Neural cell (in vitro differentiated cells): ENCODE data around the gene GCFC2. TPM values are rescaled to one million over a fixed set of nuclear protein-coding genes. Genes with fewer than 3 reads are reported as not detected.

Experiments used
- H2AFZ ChIP-seq: fragments of 200-600, 300-800 bp; sonication (generic), shearing (Covaris generic); 2 replicates; pipeline ENCODE4 v1.6.0; 2014; ENCODE audit warnings: low read depth, mild to moderate bottlenecking, antibody characterized with exemption, low read length, moderate library complexity
- H3F3A ChIP-seq: fragments of 200-600 bp; shearing (Covaris generic); 2 replicates; pipeline ENCODE4 v1.6.1; 2016; ENCODE audit warnings: mild to moderate bottlenecking, moderate library complexity, mixed read lengths, antibody characterized with exemption, low read length; ENCODE audit not compliant: insufficient read depth, poor library complexity, severe bottlenecking
- H3K27ac ChIP-seq: fragments of 200-600, 300-800 bp; sonication (generic), shearing (Covaris generic); 2 replicates; pipeline ENCODE4 v1.5.1; 2014; ENCODE audit warnings: mild to moderate bottlenecking, low read length, moderate library complexity
- H3K27me3 ChIP-seq: fragments of 300-800, 200-600 bp; sonication (generic), shearing (Covaris generic); 2 replicates; pipeline ENCODE4 v1.6.0; 2014; ENCODE audit warnings: mild to moderate bottlenecking, low read depth, low read length, moderate library complexity; ENCODE audit not compliant: insufficient read depth
- H3K36me3 ChIP-seq: fragments of 300-800, 200-600 bp; sonication (generic), shearing (Covaris generic); 2 replicates; pipeline ENCODE4 v1.5.1; 2014; ENCODE audit warnings: mild to moderate bottlenecking, antibody characterized with exemption, low read length, moderate library complexity; ENCODE audit not compliant: insufficient read depth
- H3K4me2 ChIP-seq: fragments of 300-800, 200-600 bp; sonication (generic), shearing (Covaris generic); 2 replicates; pipeline ENCODE4 v1.6.0; 2014; ENCODE audit warnings: mild to moderate bottlenecking, low read length
- H3K4me3 ChIP-seq: fragments of 300-800, 200-600 bp; sonication (generic), shearing (Covaris generic); 2 replicates; pipeline ENCODE4 v1.5.1; 2014; ENCODE audit warnings: mild to moderate bottlenecking, low read length, moderate library complexity
- H3K79me2 ChIP-seq: fragments of 200-600 bp; shearing (Covaris generic); replicated peaks from 2 replicates; pipeline ENCODE4 v1.6.0; 2014; ENCODE audit warnings: mild to moderate bottlenecking, low read length, moderate library complexity; ENCODE audit not compliant: insufficient read depth
- H3K9ac ChIP-seq: fragments of 300-800, 200-600 bp; sonication (generic), shearing (Covaris generic); 2 replicates; pipeline ENCODE4 v1.6.1; 2016; ENCODE audit warnings: mild to moderate bottlenecking, low read length, mixed read lengths
- H3K9me2 ChIP-seq: fragments of 200-600 bp; shearing (Covaris generic); 2 replicates; pipeline ENCODE4 v1.6.1; 2016; ENCODE audit warnings: mild to moderate bottlenecking, low read length, mixed read lengths; ENCODE audit not compliant: insufficient read depth
- H3K9me3 ChIP-seq: fragments of 200-600, 300-800 bp; sonication (generic), shearing (Covaris generic); 2 replicates; pipeline ENCODE4 v1.6.1; 2016; ENCODE audit warnings: mild to moderate bottlenecking, mixed run types, low read length, moderate library complexity, mixed read lengths
- H4K20me1 ChIP-seq: fragments of 200-600 bp; shearing (Covaris generic); 2 replicates; pipeline ENCODE4 v1.6.1; 2016; ENCODE audit warnings: mild to moderate bottlenecking, mixed run types; ENCODE audit not compliant: insufficient read depth
- EP300 ChIP-seq: fragments of 450-650 bp; conservative IDR thresholded peaks from 2 replicates; pipeline ENCODE4 v1.6.1; 2014; ENCODE audit warnings: antibody characterized with exemption, mild to moderate bottlenecking, moderate library complexity; ENCODE audit not compliant: poor library complexity, severe bottlenecking
- EZH2 ChIP-seq: fragments of 200-600, 300-800 bp; shearing (Covaris generic), sonication (generic); IDR thresholded peaks from 2 replicates; pipeline ENCODE4 v1.6.1; 2014; ENCODE audit warnings: antibody characterized with exemption, low read length, borderline replicate concordance, mild to moderate bottlenecking; ENCODE audit not compliant: insufficient read depth, poor library complexity, severe bottlenecking
- MXI1 ChIP-seq: fragments of 450-650 bp; conservative IDR thresholded peaks from 2 replicates; pipeline ENCODE4 v1.6.1; 2014; ENCODE audit warnings: antibody characterized with exemption, mild to moderate bottlenecking; ENCODE audit not compliant: poor library complexity, severe bottlenecking
- POLR2AphosphoS5 ChIP-seq: IDR thresholded peaks from 2 replicates; pipeline ENCODE4 v1.6.1; 2012
- RAD21 ChIP-seq: fragments of 450-650 bp; conservative IDR thresholded peaks from 2 replicates; pipeline ENCODE4 v1.6.1; 2014; ENCODE audit warnings: antibody characterized with exemption, mild to moderate bottlenecking, moderate library complexity
- SMC3 ChIP-seq: fragments of 450-650 bp; conservative IDR thresholded peaks from 2 replicates; pipeline ENCODE4 v1.6.1; 2014; ENCODE audit warnings: antibody characterized with exemption, mild to moderate bottlenecking, moderate library complexity; ENCODE audit not compliant: poor library complexity
- TAF1 ChIP-seq: IDR thresholded peaks from 2 replicates; pipeline ENCODE4 v1.6.1; 2012; ENCODE audit warnings: low read depth
- polyA plus RNA-seq: library from polyadenylated mRNA; depleted of rRNA; stranded (reverse); fragments of >200 nt; gene quantifications from 2 replicates; pipeline ENCODE4 v1.2.3, GENCODE V29; 2014
- TF ChIP-seq, protein P1 (sequence below): IDR thresholded peaks from 2 replicates; pipeline ENCODE4 v1.6.1; 2012; ENCODE audit warnings: borderline replicate concordance
- TF ChIP-seq, protein P2 (sequence below): fragments of 450-650 bp; IDR thresholded peaks from 2 replicates; pipeline ENCODE4 v1.5.1; 2014; ENCODE audit warnings: antibody characterized with exemption, mild to moderate bottlenecking, moderate library complexity; ENCODE audit not compliant: poor library complexity, severe bottlenecking

Gene GCFC2
- polyA plus RNA-seq, 1 donor from 2014 or later: 2.5 TPM

DNA sequence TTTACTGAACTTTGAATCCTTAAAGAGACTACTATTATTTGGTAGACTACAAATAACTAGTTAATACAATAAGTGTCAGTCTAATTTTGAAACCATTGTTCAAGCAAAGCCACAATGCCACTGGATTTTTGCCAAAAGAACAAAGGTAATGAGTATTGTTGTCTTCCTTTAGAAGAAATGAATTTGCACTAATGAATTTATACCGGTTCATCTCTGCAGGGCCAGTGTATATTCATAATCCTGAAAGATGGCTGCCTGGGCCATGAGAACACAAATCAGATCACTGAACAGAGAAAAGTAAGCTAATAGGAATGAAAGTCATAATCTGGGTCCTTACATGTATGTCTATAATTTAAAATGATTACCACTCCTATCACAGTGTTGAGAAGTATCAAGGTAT lies 31.2 kb downstream of the GCFC2 start:
- Histone ChIP-seq H3K9me3 (no peaks in the 10 kb centered on the region), H4K20me1 (no peaks in the 10 kb centered on the region), H3K9ac (no peak overlapping the region), H3K4me3 (no peak overlapping the region), H2AFZ (no peak overlapping the region), H3F3A (no peaks in the 10 kb centered on the region), H3K27me3 (no peaks in the 10 kb centered on the region), H3K36me3 (no peaks in the 10 kb centered on the region), H3K4me2 (no peak overlapping the region), H3K27ac (no peak overlapping the region), H3K9me2 (no peaks in the 10 kb centered on the region), H3K79me2 (no peaks in the 10 kb centered on the region)
- TF ChIP-seq MXI1: no peak
- TF ChIP-seq EP300: no peak
- no peak for TF ChIP-seq EZH2
- TF ChIP-seq, protein P1, sequence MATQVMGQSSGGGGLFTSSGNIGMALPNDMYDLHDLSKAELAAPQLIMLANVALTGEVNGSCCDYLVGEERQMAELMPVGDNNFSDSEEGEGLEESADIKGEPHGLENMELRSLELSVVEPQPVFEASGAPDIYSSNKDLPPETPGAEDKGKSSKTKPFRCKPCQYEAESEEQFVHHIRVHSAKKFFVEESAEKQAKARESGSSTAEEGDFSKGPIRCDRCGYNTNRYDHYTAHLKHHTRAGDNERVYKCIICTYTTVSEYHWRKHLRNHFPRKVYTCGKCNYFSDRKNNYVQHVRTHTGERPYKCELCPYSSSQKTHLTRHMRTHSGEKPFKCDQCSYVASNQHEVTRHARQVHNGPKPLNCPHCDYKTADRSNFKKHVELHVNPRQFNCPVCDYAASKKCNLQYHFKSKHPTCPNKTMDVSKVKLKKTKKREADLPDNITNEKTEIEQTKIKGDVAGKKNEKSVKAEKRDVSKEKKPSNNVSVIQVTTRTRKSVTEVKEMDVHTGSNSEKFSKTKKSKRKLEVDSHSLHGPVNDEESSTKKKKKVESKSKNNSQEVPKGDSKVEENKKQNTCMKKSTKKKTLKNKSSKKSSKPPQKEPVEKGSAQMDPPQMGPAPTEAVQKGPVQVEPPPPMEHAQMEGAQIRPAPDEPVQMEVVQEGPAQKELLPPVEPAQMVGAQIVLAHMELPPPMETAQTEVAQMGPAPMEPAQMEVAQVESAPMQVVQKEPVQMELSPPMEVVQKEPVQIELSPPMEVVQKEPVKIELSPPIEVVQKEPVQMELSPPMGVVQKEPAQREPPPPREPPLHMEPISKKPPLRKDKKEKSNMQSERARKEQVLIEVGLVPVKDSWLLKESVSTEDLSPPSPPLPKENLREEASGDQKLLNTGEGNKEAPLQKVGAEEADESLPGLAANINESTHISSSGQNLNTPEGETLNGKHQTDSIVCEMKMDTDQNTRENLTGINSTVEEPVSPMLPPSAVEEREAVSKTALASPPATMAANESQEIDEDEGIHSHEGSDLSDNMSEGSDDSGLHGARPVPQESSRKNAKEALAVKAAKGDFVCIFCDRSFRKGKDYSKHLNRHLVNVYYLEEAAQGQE: no peak
- no peak for TF ChIP-seq SMC3
- no peak for TF ChIP-seq RAD21
- TF ChIP-seq, protein P2, sequence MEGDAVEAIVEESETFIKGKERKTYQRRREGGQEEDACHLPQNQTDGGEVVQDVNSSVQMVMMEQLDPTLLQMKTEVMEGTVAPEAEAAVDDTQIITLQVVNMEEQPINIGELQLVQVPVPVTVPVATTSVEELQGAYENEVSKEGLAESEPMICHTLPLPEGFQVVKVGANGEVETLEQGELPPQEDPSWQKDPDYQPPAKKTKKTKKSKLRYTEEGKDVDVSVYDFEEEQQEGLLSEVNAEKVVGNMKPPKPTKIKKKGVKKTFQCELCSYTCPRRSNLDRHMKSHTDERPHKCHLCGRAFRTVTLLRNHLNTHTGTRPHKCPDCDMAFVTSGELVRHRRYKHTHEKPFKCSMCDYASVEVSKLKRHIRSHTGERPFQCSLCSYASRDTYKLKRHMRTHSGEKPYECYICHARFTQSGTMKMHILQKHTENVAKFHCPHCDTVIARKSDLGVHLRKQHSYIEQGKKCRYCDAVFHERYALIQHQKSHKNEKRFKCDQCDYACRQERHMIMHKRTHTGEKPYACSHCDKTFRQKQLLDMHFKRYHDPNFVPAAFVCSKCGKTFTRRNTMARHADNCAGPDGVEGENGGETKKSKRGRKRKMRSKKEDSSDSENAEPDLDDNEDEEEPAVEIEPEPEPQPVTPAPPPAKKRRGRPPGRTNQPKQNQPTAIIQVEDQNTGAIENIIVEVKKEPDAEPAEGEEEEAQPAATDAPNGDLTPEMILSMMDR: no peak
- TF ChIP-seq TAF1: no peak
- TF ChIP-seq POLR2AphosphoS5: no peak

DNA sequence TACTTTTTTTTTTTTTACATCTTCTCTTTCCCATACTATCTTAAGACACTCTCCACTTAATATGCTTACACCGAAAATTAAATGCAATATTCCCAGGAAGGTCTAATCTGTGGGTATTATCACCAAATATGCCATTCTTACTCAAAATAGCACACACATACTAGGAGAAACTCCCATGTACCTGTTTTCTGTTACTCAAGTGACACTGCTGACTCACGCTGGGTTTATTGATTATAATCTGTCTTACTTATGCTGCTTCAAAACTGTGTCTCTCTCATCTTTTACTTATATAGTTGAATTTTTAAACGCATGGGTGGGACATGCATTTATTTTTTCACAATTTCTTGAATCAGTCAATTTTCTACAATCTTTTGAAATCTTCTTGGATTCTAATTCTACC lies 34.3 kb downstream of the GCFC2 start:
- Histone ChIP-seq H2AFZ (no peak overlapping the region), H3K27me3 (no peaks in the 10 kb centered on the region), H3F3A (no peaks in the 10 kb centered on the region), H3K4me3 (no peak overlapping the region), H4K20me1 (no peaks in the 10 kb centered on the region), H3K9me2 (no peaks in the 10 kb centered on the region), H3K9ac (no peak overlapping the region), H3K4me2 (no peak overlapping the region), H3K79me2 (no peaks in the 10 kb centered on the region), H3K9me3 (no peaks in the 10 kb centered on the region), H3K27ac (no peak overlapping the region), H3K36me3 (peaks cover 4% of the 10 kb centered on the region)
- TF ChIP-seq EP300 (no peak), POLR2AphosphoS5 (no peak), RAD21 (no peak), TAF1 (no peak), SMC3 (no peak), MXI1 (no peak)
- TF ChIP-seq, protein P2: no peak
- TF ChIP-seq, protein P1: no peak
